H54 (cell line): ENCODE results near the gene IFNGR2.
"Not testable (repeated sequence)": the region's sequence is repeated elsewhere in the genome, so short reads cannot be mapped to it uniquely, and the experiment has no call there.

Experiments used
- DNase-seq: peaks from one replicate; pipeline ENCODE4 v3.0.0; 2011; ENCODE audit warnings: low spot score, mixed read lengths; ENCODE audit not compliant: insufficient read length
- FAIRE-seq: peaks from 3 replicates; lab custom pipeline; 2011; peaks lifted over from hg19 to GRCh38; lab: Jason Lieb, UNC
- POLR2A ChIP-seq: IDR thresholded peaks from 2 replicates; pipeline ENCODE4 v1.6.1; 2011; ENCODE audit warnings: low read depth, mild to moderate bottlenecking, low read length

IFNGR2 gene

DNA sequence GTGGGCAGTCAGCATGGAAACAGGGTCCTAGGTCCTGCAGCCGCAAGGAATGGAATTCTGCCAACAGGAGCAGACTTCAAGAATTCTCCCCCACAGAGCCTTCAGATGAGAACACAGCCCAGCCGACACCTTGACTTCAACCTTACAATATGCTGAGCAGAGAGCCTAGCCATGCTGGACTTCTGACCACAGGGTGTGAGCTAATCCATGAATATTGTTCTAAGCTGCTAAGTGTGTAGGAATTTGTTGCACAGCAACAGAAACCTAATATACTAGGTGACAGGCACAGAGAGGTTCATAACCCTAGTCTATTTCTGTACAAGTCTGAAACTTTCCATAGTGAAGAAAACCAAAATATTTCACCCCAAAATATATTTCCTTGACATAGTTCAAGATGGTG is 32.9 kb upstream of the IFNGR2 start:
- DNase-seq (no peak), FAIRE-seq (no peak)
- TF ChIP-seq POLR2A: no peak

DNA sequence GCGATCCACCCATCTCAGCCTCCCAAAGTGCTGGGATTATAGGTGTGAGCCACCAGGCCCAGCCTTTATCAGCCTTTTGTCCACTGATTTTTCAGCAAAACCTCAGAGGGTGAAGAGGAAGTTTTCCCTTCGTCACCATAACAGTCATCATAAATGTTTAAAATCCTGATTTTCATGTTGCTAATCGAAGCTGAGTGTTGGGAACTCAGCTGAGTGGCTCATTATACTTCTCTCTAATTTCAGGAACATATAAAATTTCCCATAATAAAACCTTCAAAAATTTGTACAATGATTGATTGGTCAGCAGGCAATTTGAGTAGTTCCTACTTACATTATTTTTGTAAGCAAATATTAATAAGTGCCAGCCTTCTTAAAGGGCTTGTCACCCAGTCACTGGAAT is 31.8 kb upstream of the IFNGR2 start:
- FAIRE-seq (no peak), DNase-seq (no peak)
- TF ChIP-seq POLR2A: no peak

- no peak for FAIRE-seq
- DNase-seq: no peak
- no peak for TF ChIP-seq POLR2A
Observed at GRCh38 chr21:33372582-33372981, 30.6 kb upstream of the IFNGR2 start.

GRCh38 chr21:33373451-33373850 is 29.8 kb upstream of the IFNGR2 start:
- DNase-seq (no peak), FAIRE-seq (no peak)
- TF ChIP-seq POLR2A: no peak

DNA sequence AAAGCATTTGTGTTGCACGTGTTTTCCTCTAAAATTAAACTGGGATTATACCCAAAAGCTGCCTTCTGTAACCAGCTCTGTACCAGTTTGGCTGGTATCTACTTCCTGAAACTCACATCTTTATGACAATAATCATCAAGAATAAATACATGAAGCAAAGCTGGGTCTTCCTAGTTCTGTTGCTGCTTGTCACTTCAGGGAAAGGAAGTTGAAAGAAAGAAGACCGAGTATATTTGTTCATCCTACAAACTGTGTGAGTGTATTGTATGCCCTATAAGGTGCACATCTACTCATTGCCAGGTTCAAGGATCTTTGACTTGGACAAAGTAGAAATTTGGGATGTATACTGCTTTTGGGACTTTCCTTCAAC is 29.1 kb upstream of the IFNGR2 start:
- FAIRE-seq: no peak
- TF ChIP-seq POLR2A: no peak
- no peak for DNase-seq

DNA sequence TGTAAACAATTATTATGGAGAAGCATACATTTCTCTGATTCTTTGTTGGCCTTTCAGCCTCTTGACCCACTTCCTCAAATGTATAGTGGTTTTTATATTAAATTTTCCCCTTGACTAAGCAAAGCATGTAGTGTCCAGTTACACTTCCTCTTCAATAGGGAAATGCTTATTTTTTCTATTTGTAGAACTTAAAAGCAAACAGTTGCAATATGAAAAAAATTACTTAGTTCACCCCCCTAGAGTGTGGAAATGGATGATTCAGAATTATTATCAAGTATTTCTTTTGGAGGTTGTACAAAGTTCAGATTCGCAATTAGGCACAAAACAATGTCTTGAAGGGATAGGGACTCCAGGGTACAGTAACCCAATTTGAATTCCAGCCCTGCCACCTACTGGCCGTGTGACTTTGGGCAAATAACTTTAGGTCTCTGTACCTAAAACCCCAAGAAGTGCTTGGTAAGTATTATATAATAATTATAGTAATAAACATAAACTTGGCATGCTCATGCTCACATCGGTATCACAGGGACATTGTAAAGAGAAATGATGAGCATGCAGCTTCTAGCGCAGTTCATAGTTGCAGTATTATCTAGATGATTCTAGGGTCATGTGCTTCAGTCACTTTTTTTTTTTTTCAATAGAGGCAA is 28.6 kb upstream of the IFNGR2 start:
- DNase-seq: no peak
- FAIRE-seq: no peak

DNA sequence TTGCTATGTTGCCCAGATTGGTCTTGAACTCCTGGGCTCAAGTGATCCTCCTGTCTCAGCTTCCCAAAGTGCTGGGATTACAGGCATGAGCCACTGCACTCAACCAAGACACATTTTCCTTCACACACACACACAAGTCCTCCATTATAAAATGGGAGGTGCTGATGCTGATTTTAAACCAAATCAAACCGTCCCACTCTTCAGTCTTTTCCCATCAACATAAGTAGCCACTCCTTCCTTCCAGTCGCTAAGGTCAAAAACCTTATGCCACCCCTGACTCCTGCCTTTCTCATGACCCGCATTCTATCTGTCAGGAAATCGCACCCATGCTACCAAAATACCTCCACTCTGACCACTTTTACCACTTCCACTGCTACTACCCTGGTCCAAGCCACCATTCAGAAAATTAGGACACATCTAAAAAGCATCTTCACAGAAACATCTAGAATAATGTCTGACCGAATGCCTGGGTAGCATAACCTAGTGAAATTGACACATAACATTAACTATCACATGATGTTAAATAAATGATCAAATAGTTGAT is 28.0 kb upstream of the IFNGR2 start:
- DNase-seq (no peak), FAIRE-seq (no peak)
- TF ChIP-seq POLR2A: no peak

More for the DNA sequence above, 28.6 kb upstream of the IFNGR2 start:
- no peak for TF ChIP-seq POLR2A

GRCh38 chr21:33377221-33377920 is 25.8 kb upstream of the IFNGR2 start:
- FAIRE-seq: no peak
- no peak for TF ChIP-seq POLR2A
- DNase-seq: no peak

GRCh38 chr21:33378081-33378480 is 25.1 kb upstream of the IFNGR2 start:
- DNase-seq: no peak
- no peak for FAIRE-seq
- TF ChIP-seq POLR2A: no peak

DNA sequence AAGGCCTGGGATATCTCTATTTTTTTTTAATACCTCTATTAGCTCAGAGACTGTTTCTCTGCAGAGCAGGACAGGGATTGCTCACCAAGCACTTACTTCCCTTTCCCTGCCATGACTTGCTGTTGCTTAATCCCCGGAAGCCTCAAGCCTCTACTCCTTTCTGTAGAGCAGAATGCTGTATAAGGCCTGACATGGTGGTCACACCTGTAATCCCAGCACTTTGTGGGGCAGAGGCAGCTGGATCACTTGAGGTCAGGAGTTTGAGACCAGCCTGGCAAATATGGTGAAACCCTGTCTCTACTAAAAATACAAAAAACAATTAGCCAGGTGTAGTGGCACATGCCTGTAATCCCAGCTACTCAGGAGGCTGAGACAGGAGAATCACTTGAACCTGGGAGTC is 23.3 kb upstream of the IFNGR2 start:
- not testable (repeated sequence) for DNase-seq, FAIRE-seq

- DNase-seq (peak; percentile 89), FAIRE-seq (peak; percentile 79)
- peak; percentile 38; the same call in 1 of the 2 replicates for TF ChIP-seq POLR2A
Observed at GRCh38 chr21:33380483-33380998, 22.7 kb upstream of the IFNGR2 start.

GRCh38 chr21:33381381-33381780 is 21.8 kb upstream of the IFNGR2 start:
- not testable (repeated sequence) for DNase-seq, FAIRE-seq

DNA sequence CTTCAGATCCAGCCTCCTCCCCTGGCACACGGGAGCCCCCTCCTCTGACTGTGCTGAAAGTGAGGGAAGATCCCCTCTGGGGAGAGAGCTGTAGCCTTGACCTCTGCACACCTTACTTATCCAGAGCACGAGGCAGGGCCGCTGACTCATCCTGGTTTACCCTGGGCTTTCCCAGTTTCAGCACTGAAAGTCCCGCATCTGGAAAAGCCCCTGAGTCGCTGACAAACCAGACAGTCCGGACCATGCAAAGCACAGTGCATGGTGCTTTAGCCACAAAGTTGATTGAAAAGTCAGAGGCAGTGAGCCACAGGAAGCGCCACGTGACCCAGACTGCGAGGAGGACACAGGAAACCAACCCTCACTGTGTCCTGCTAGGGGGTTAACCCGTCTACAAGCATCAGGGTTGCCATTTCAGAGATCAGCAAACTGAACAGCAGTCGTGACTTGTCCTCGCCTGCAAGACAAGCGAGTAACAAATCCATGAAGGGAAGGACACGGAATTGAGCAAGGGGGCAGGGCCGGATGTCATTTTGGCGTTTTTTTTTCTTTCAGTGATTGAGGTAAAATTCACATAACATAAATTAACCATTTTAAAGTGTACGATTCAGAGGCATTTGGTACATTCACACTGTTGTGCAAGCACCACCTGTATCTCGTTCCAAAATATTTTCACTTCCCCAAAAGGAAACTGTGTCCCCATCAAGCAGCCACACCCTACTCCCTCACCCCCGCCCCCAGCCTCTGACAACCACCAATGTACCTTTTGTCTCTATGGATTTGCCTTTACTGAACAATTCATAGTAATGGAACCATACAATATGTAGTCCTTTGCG is 19.9 kb upstream of the IFNGR2 start:
- FAIRE-seq (no peak), DNase-seq (peak; percentile 57)
- TF ChIP-seq POLR2A: peak; percentile 17; the same call in 1 of the 2 replicates

GRCh38 chr21:33384841-33385331 is 18.3 kb upstream of the IFNGR2 start:
- no peak for TF ChIP-seq POLR2A
- FAIRE-seq (no peak), DNase-seq (no peak)
